Choroid plexus epithelial cell (primary cell): ENCODE results near the gene SYTL1.
A peak's percentile ranks its signal among the peaks of the same experiment; 100 is the strongest.

Source experiments
- DNase-seq: peaks from one replicate; pipeline ENCODE4 v3.0.0-alpha.2; 2010; ENCODE audit warnings: low read depth
- H3K4me3 ChIP-seq: 2 replicates; pipeline ENCODE4 v1.5.1; 2011; ENCODE audit warnings: low read depth, mild to moderate bottlenecking, control low read depth, low read length, moderate library complexity
- TF ChIP-seq, protein P1 (sequence below): conservative IDR thresholded peaks from 2 replicates; pipeline ENCODE4 v1.5.1; 2011; ENCODE audit warnings: low read depth, mild to moderate bottlenecking, control low read depth, inconsistent platforms, low read length, moderate library complexity

SYTL1 gene

DNA sequence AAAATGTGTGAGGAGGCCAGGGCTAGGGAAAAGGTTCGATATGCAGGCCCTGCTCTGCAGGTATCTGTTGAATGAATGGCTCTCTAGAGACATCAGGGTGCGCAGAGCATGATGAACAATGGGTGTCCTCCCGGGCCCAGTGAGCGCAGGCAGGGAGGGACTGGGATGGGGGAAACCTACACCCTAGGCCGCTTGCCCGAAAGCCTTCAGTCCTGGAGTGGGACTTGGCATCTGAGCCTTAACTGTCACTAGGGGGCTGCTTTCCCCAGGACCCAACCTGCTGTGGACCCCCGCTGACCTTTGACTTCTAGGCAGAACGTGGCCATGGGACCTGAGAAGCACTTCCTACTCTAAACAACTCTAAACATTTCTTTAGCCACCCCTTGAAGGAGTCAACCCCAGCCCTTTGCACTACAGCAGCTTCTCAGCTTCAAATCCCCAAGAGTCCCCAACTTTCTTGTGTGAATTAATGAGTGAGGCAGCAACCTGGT, 25.4 kb downstream of the SYTL1 start:
- H3K4me3 ChIP-seq: peak overlapping the region; percentile 72
- no peak for DNase-seq
- TF ChIP-seq, protein P1, sequence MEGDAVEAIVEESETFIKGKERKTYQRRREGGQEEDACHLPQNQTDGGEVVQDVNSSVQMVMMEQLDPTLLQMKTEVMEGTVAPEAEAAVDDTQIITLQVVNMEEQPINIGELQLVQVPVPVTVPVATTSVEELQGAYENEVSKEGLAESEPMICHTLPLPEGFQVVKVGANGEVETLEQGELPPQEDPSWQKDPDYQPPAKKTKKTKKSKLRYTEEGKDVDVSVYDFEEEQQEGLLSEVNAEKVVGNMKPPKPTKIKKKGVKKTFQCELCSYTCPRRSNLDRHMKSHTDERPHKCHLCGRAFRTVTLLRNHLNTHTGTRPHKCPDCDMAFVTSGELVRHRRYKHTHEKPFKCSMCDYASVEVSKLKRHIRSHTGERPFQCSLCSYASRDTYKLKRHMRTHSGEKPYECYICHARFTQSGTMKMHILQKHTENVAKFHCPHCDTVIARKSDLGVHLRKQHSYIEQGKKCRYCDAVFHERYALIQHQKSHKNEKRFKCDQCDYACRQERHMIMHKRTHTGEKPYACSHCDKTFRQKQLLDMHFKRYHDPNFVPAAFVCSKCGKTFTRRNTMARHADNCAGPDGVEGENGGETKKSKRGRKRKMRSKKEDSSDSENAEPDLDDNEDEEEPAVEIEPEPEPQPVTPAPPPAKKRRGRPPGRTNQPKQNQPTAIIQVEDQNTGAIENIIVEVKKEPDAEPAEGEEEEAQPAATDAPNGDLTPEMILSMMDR: no peak

DNA sequence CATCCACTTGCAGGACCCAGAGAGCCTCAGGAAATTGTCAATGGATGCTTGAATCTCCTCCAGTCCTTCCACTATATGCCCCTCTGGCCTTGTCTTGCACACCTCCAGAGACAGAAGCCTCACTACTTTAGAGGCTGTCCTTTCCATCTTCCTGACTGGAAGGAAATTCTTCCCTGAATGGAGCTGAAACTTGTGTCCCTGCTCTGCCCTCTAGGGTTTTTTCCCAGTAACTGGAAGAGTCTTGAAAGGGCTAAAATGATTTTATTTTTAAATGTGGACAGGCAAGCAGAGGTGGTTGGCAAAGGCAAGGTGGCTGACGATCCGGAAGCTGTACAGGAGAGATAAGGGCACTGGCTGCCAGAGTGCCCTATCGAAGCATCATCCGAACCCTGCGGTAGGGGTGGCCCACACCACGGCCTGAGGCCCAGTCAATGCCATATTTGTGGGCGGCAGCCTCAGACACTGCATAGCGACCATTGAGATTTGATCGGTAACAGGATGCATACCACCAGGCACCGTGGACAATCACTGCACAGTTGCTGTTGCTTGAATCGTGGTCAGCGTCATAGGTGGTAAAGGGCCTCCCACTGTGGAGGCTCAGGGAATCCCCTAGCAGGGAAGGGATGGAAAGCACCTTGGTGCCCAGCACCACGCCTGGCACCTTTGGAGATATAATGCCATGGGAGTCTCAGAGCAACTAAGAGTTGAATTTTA, 27.2 kb downstream of the SYTL1 start:
- peak; percentile 52 for DNase-seq
- no peak overlapping the region for H3K4me3 ChIP-seq
- TF ChIP-seq, protein P1: peak; percentile 49

DNA sequence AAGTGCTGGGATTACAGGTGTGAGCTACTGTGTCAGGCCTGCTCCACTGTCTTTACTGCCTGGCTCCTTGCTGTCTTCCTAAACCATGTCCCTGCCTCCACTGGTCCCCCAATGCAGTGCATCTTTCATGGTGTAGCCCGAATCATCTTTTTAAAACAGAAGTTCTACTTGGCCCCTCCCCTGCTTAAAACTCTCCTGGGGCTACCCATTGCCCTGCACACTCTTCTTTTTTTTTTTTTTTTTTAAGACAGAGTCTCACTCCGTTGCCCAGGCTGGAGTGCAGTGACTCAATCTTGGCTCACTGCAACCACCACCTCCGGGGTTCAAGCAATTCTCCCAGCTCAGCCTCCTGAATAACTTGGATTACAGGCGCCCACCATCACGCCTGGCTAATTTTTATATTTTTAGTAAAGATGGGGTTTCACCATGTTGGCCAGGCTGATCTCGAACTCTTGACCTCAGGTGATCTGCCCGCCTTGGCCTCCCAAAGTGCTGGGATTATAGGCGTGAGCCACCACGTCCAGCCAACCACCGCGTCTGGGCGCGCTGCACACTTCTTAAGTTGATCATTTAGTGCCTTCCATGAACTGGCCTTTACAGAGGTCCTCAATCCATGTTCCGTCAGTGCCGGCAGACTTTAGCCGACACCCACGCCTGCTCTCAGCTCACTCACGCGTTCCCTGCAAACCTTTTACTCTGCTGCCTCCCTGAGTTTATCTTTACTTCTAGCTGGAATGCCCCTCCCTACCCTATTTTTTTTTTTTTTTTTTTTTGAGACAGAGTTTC, 30.4 kb downstream of the SYTL1 start:
- H3K4me3 ChIP-seq: no peak overlapping the region
- DNase-seq: no peak
- TF ChIP-seq, protein P1: no peak

DNA sequence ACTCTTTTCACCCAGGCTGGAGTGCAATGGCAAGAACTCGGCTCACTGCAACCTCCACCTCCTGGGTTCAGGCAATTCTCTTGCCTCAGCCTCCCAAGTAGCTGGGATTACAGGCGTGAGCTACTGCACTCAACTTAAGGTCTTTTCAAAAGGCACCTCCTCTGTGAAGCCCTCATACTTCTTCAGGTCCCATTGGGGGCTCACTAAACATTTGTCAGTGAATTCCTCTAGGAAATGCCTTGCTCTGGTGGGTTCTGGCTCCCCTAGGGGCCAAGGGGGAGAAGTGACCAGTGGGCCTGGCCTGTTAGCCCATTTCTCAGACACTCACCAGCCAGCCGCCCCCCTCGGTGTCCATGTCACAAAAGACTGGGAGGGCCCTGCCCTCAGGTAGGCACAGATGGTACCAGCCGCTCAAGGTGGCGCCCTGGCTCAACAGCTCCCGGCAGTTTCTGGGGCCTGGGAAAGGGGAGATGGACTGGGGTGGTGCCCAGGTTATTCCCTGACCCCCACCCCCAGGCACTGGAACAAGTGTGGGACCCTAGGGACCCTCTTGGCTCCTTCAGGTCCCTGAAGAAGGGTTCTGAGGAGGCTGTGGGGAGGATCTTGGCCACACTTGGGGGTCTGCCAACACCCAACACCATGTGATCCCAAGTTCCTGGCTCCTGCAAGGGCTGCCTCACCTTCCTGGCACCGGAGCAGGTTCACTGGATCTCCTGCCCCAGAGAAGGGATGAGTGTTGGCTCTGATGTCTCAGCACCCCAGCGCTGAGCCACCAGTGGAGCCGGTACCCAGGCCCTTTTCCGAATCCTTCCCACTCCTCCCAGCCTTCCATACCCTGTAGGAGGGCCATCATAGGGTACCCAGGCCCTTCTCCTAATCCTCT, 31.2 kb downstream of the SYTL1 start:
- no peak overlapping the region for H3K4me3 ChIP-seq
- no peak for DNase-seq
- TF ChIP-seq, protein P1: peak; percentile 47

DNA sequence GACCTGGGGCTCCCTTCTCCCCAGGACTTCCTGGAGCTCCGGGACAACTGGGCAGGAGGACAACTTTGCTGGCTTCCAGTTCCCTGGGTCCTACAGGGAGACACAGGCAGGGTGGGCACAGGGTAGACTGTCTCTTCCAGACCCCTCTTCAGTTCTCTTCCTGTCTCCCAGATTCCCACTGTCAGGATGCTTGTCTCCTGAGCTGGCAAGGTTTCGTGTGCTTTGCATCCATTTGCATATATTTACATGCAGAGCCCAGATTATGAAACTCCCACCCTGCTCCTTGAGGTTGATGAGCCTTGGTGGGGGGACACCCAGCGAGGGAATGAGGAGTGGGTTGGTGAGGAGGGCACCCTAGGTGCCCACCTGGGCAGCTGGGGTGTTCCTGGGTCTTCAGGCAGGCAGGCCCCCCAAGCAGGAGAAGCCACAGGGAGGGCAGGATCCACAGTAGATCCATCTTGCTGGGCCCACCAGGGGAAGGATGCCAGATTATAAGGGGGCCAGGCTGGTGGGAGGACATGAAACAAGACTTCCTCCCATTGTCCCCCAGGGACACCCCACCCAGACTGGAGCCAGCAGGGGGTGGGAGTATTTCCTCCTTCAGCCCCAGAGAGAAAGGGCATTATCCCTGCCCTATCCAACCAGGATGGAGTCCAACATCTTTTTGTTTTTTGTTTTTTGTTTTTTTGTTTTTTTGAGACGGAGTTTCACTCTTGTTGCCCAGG, 32.7 kb downstream of the SYTL1 start, which contains the start of gene FCN3:
FCN3 (minus strand) TSS at position 463 of the 725 bp plus-strand sequence; CDS start at position 457, 6 bp downstream.
- no peak within 1 kb of the TSS for H3K4me3 ChIP-seq
- TF ChIP-seq, protein P1: no peak
- DNase-seq: no peak
